Activated CD4-positive, alpha-beta T cell treated with anti-CD3 and anti-CD28 coated beads, Interleukin-2, amount 10 ng/mL, durations not matched to agents 24 days and 14 days (primary cell): ENCODE data around the gene MDFI. TPM values are rescaled to one million over a fixed set of nuclear protein-coding genes. Genes with fewer than 3 reads are reported as not detected.

ENCODE experiments used
- DNase-seq: peaks from one replicate; pipeline ENCODE4 v3.0.0; 2022
- H3K27ac Mint-ChIP-seq: one replicate; pipeline ENCODE4 v1.8.0; 2022; ENCODE audit warnings: mild to moderate bottlenecking, mixed read lengths
- H3K27me3 Mint-ChIP-seq: one replicate; pipeline ENCODE4 v1.8.0; 2022; ENCODE audit warnings: mixed read lengths
- H3K36me3 Mint-ChIP-seq: one replicate; pipeline ENCODE4 v1.8.0; 2022; ENCODE audit warnings: low read depth, mild to moderate bottlenecking, mixed read lengths
- H3K4me1 Mint-ChIP-seq: one replicate; pipeline ENCODE4 v1.8.0; 2021; ENCODE audit warnings: mixed read lengths
- H3K4me3 Mint-ChIP-seq: one replicate; pipeline ENCODE4 v1.8.0; 2022; ENCODE audit warnings: mild to moderate bottlenecking, moderate library complexity, mixed read lengths
- H3K9me3 Mint-ChIP-seq: one replicate; pipeline ENCODE4 v1.8.0; 2021; ENCODE audit warnings: mixed read lengths
- intact Hi-C: fragments of 100-400 bp; cut with micrococcal nuclease; formaldehyde crosslinking; loops from one replicate; pipeline ENCODE4 v1.15.1; 2023
- total RNA-seq: library from RNA; stranded (reverse); gene quantifications from 2 replicates; pipeline ENCODE4 v1.2.3, GENCODE V29; 2022

Gene MDFI
- total RNA-seq, 1 donor from 2014 or later: not detected

DNA sequence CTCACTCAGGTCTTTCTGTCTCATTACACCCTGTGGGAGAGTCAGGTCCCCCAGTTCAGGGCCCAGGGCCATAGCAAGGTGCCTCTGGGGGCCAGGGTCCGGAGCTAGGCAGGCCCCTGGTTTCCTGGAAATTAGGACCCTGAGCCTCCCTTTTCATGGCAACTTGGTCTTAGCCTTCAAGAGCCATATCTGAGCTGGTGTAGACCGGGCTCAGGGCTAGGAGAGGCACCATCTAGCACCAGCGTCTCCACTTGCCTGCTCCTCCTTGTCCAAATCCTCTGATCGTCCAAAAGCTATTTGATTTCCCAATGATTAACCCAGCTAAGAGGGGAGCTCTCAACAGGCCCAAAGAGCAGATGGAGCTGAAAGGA lies 5.6 kb downstream of the MDFI start:
- no peaks in the 10 kb centered on the region for H3K36me3 Mint-ChIP-seq
- peaks cover 36% of the 10 kb centered on the region for H3K27me3 Mint-ChIP-seq
- H3K27ac Mint-ChIP-seq: no peak overlapping the region
- no peaks in the 10 kb centered on the region for H3K4me1 Mint-ChIP-seq
- intact Hi-C loops: no loop called here
- DNase-seq: no peak
- H3K9me3 Mint-ChIP-seq: no peaks in the 10 kb centered on the region
- no peak overlapping the region for H3K4me3 Mint-ChIP-seq

DNA sequence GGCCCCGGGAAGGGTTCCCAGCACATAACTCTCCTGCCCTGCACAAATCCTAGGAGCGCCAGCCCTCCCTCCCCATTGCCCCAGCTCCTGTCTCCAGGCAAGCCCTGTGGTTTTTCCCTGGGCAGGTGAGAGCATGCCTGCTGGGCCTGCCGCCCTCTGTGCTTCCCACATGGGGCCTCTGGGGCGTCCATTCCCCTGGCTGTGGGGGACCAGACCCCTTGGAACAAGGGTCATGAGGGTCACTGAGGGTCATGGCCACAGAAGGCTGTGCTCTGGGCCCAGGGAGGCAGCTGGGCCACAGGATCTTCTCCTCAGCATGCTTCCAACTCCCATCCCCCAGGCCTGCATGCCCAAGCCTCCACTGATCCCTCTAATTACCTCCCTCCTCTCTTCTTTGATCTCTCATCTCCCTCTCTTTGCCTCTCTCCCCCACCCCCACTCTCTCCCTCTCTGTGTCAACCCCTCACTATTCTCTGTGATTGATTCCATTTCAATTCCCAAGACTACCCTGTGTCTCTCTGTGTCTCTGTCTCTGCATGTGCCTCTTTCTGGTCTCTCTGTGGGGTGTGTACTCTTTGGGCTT lies 6.1 kb downstream of the MDFI start:
- Mint-ChIP-seq H3K27me3 (peaks cover 31% of the 10 kb centered on the region), H3K9me3 (no peaks in the 10 kb centered on the region)

DNA sequence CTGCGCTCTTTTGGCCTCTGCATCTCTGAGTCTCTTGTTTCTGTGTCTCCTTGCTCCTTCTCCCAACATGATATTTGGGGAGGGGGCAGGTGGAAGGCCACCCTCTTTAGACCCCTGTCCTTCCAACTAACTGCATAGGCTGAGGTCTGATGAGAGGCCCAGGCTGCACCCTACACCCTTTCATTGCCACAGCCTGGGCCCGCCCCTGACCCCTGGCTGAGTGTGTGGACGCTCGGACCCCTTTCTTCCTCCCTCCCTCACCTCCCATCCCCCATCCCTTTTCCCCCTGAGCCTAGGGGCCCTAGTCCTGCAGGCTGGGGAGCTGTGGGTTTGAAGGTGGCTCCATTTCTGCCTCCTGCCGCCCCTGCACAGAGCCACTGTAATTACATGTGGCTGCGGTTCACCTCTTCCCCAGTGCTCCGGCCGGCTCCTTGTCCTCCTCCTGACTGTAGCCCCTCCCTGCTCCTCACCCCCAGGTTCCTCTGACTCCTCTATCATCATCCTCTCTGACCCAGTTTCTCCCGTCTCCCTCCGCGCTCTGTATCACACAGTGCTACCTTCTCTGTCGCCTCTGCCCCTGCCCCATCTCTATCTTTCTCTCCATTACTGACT lies 6.8 kb downstream of the MDFI start:
- Mint-ChIP-seq H3K4me3 (no peak overlapping the region), H3K9me3 (no peaks in the 10 kb centered on the region), H3K4me1 (no peaks in the 10 kb centered on the region), H3K36me3 (no peaks in the 10 kb centered on the region), H3K27ac (no peak overlapping the region), H3K27me3 (peaks cover 24% of the 10 kb centered on the region)
- intact Hi-C loops: no loop called here
- DNase-seq: no peak

More for the DNA sequence above, 6.1 kb downstream of the MDFI start:
- DNase-seq: no peak
- intact Hi-C loops: no loop called here
- H3K27ac Mint-ChIP-seq: no peak overlapping the region
- no peaks in the 10 kb centered on the region for H3K4me1 Mint-ChIP-seq
- H3K4me3 Mint-ChIP-seq: no peak overlapping the region
- no peaks in the 10 kb centered on the region for H3K36me3 Mint-ChIP-seq

DNA sequence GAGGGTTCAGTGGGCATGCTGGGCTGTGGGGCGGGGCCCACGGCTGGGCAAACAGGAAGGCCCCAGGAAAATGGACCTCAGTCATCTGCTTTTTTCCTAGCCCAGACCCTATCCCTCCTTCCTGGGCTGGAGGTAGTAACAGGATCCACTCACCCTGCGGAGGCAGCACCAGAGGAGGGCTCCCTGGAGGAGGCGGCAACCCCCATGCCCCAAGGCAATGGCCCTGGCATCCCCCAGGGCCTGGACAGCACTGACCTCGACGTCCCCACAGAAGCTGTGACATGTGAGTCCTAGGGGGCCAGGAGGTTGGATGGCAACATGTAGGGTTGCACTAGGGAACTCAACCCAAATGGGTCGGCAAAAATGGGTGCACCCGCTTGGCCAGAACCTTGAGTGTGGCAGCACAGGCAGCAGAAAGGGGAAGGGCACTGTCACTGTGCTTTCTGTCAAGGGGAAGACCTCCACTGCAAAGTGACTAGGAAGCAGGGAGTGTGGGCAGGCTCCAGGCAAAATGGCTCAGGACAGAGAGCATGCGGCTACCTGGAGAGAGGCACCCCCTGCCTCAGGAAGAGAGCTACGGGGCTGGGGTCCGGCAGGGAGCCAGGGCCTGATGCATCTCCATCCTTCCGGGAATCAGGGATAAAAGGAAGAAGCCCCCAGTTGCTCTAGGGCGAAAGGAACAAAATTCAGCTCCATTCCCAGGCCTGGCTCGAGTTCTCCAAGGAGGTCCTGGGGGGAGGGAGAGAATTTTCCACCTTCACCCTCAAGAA lies 7.9 kb downstream of the MDFI start:
- Mint-ChIP-seq H3K9me3 (no peaks in the 10 kb centered on the region), H3K27ac (no peak overlapping the region), H3K4me3 (no peak overlapping the region), H3K27me3 (peaks cover 16% of the 10 kb centered on the region), H3K36me3 (no peaks in the 10 kb centered on the region), H3K4me1 (no peaks in the 10 kb centered on the region)
- intact Hi-C loops: no loop called here
- no peak for DNase-seq

DNA sequence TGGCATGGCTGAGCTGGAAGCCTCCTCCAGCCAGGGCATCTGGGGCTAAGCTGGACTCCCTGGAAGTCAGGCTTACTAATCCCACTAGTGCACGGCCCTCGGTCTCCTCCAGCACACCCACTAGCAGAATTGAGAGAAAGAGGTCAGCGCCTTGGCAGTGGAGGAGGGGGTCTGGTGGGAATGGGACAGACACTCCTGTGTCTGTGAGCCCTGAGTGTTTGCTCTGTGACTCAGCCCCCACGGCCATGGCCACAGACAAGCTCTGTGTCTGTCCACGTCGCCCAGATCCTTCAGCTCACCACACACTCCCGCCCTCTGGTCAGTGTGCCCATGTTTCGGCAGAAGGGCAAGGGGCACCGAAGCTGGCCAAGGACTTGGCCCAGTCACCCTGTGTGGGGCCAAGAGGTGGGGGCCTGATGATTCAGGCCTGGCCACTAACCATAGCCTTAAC lies 8.8 kb downstream of the MDFI start:
- Mint-ChIP-seq H3K27me3 (peaks cover 9% of the 10 kb centered on the region), H3K36me3 (no peaks in the 10 kb centered on the region), H3K27ac (no peak overlapping the region), H3K9me3 (no peaks in the 10 kb centered on the region), H3K4me1 (no peaks in the 10 kb centered on the region), H3K4me3 (no peak overlapping the region)
- intact Hi-C loops: no loop called here
- no peak for DNase-seq

DNA sequence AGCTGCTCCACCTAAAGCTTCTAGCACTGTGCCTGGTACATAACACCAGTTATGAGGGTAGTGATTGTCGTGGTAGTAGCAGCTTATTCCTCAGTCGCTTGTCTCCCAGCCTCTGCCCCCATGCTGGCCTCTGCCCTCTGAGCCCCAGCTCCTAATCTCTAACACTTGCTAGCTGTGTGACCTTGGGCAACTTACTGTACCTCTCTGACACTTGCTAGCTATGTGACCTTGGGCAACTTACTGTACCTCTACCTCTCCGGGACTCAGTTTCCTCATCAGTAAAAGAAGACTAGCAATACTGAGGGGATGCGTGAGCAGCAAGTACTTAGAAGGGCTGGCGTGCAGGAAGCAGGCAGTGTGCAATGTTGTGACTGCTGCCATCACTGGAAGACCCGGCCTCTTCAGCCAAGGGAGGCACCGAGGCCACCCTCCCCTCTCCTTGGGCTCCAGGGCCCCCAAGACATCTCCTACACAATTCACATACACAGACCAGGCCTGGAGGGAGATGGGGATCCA lies 9.9 kb downstream of the MDFI start:
- intact Hi-C loops: no loop called here
- no peaks in the 10 kb centered on the region for H3K4me1 Mint-ChIP-seq
- no peaks in the 10 kb centered on the region for H3K9me3 Mint-ChIP-seq
- peaks cover 2% of the 10 kb centered on the region for H3K27me3 Mint-ChIP-seq
- H3K27ac Mint-ChIP-seq: no peak overlapping the region
- DNase-seq: no peak
- no peaks in the 10 kb centered on the region for H3K36me3 Mint-ChIP-seq
- H3K4me3 Mint-ChIP-seq: no peak overlapping the region

DNA sequence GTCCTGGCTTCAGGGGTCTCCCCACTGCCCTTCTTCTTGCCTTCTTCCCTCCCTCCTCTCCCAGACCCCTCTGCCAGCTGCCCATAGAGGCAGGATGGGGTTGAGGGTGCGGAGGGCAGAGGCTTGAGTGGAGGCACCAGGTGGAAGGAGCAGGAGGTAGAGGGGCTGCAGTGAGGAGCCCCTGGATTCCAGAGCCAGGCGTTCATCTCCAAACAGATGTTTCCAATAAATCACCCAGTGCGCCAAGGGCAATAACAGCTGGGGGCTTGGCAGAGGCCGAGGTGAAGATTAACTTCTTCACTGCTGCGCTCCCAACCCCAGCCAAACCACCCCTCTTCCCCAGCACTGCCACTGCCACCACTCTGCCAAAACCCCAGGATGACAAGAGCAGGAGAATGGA lies 10.7 kb downstream of the MDFI start:
- H3K27ac Mint-ChIP-seq: no peak overlapping the region
- no peaks in the 10 kb centered on the region for H3K9me3 Mint-ChIP-seq
- no peaks in the 10 kb centered on the region for H3K27me3 Mint-ChIP-seq
- no peak for DNase-seq
- H3K36me3 Mint-ChIP-seq: no peaks in the 10 kb centered on the region
- H3K4me3 Mint-ChIP-seq: no peak overlapping the region
- no peaks in the 10 kb centered on the region for H3K4me1 Mint-ChIP-seq
- intact Hi-C loops: no loop called here

DNA sequence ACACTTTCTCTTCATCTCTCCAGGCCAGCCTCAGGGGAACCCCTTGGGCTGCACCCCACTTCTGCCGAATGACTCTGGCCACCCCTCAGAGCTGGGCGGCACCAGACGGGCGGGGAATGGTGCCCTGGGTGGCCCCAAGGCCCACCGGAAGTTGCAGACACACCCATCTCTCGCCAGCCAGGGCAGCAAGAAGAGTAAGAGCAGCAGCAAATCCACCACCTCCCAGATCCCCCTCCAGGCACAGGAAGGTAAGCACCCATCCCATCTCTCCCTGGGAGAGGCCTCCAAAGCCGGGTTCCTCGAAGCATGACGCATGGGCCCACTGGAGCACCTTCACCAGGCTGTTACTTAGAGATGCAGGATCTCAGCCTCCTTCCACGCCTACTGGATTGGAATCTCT lies 11.3 kb downstream of the MDFI start:
- Mint-ChIP-seq H3K27me3 (no peaks in the 10 kb centered on the region), H3K4me1 (no peaks in the 10 kb centered on the region), H3K4me3 (no peak overlapping the region), H3K36me3 (no peaks in the 10 kb centered on the region), H3K27ac (no peak overlapping the region), H3K9me3 (no peaks in the 10 kb centered on the region)
- intact Hi-C loops: no loop called here
- DNase-seq: no peak

DNA sequence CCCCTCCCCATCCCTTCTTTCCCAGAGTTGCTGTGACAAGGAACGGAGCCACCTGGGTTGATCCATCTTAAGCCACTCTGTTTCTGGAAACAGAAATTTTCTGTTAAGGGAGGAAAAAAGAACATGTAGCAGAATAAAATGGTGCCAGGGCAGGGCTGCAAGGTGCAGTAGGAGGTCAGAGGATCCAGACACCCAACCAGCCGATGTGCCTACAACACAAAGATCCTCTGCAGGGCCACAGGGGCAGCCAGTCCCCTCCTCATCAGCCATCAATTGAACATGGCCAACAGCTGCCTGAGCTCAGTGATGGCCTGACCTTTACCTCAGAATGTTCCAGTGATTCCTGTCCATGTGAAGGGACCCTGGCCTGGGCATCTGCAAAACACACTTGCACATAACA lies 11.9 kb downstream of the MDFI start:
- DNase-seq: no peak

DNA sequence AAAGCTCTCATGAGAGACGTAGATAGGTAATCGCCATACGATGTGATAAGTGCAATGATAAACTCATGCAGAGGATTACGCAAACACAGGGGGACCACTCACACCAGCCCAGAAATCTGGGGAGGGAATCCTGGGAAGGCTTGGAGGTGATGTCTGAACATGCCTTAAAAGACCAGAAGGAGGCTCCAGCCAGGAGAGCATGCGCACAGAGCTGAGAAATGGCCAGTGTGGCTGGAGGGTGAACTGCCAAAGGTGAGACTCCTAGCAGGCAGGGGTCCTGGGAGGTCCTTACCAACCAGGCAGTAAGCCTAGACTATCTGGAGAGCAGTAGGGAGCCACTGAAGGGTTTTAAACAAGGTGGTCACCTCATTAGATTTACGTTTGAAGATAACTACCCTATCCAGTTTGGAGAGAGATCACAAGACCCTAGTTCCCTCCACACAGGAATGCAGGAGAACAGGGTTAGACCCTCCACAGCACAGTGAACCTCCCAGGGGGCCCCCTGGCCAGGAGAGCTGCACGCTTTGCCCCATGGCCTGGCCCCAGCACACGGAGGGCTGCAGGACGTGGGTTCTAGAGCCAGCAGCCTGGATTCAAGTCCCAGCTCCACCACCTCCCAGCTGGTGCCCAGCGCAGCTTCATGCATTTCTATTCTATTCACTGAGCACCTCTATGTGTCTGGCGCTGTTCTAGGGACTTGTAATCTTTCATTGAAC lies 13.1 kb downstream of the MDFI start:
- DNase-seq: no peak
- no peaks in the 10 kb centered on the region for H3K36me3 Mint-ChIP-seq
- no peak overlapping the region for H3K27ac Mint-ChIP-seq
- intact Hi-C loops: no loop called here
- H3K27me3 Mint-ChIP-seq: peaks cover 3% of the 10 kb centered on the region
- H3K4me3 Mint-ChIP-seq: no peak overlapping the region
- H3K9me3 Mint-ChIP-seq: no peaks in the 10 kb centered on the region
- H3K4me1 Mint-ChIP-seq: no peaks in the 10 kb centered on the region

More for the DNA sequence above, 11.9 kb downstream of the MDFI start:
- H3K27ac Mint-ChIP-seq: no peak overlapping the region
- intact Hi-C loops: no loop called here
- H3K36me3 Mint-ChIP-seq: no peaks in the 10 kb centered on the region
- H3K27me3 Mint-ChIP-seq: no peaks in the 10 kb centered on the region
- H3K4me1 Mint-ChIP-seq: no peaks in the 10 kb centered on the region
- no peak overlapping the region for H3K4me3 Mint-ChIP-seq
- H3K9me3 Mint-ChIP-seq: no peaks in the 10 kb centered on the region

DNA sequence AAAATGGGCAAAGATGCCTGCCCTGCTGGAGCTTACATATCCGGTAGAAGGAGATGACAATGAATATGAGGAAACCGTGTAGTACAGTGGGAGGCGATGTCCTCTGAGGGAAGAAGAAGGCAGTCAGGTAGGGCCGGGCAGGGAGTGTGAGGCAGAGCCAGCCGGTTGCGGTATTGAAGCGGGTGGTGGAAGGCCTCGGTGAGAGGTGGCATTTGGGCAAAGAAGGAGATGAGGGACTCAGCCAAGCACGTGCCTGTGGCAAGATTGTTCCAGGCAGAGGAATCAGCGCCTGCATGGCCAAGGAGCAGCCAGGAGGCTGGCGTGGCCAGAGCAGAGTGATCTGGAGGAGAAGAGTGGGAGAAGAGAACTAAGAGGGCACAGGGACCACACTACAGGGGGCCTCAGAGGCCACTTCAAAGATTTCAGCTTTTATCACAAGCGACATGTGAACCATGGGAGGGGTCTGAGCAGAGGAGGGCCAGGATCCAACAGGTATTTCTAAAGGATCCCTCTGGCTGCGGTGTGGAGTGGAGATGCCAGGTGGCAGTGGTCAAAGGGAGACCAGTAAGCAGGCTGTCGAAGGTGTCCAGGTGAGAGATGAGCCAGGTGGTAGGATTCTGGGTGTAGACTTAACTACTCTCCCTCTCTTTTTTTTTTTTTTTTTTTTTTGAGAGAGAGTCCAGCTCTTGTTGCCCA lies 13.8 kb downstream of the MDFI start:
- Mint-ChIP-seq H3K36me3 (no peaks in the 10 kb centered on the region), H3K27ac (no peak overlapping the region)
- no peak for DNase-seq

DNA sequence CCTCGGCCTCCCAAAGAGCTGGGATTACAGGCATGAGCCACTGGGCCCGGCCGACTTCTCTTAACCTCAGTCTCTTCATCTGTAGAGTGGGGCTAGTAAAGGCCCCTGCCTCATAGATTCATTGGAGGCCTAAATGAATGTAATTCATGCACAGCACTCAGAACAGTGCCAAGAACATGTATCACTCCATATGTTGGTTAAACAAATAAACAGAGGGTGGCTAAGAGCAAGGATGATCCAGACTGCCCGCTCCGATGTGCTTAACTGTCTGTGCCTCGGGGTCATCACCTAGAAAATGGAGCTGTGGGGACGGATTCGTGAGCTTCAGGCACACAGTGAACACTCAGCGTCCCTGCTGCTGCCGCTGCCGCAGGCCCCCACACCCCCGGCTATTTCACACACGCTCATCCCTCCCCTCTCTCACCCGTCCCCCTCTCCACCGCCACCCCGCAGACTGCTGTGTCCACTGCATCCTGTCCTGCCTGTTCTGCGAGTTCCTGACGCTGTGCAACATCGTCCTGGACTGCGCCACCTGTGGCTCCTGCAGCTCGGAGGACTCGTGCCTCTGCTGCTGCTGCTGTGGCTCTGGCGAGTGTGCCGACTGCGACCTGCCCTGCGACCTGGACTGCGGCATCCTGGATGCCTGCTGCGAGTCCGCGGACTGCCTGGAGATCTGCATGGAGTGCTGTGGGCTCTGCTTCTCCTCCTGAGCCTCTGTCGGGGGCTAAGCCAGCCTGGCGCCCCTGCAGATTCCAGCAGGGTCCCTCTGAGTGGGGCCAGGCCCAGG lies 14.8 kb downstream of the MDFI start:
- no peak overlapping the region for H3K27ac Mint-ChIP-seq
- intact Hi-C loops: no loop called here
- no peak for DNase-seq
- no peaks in the 10 kb centered on the region for H3K36me3 Mint-ChIP-seq
- no peaks in the 10 kb centered on the region for H3K4me1 Mint-ChIP-seq
- peaks cover 3% of the 10 kb centered on the region for H3K27me3 Mint-ChIP-seq
- H3K4me3 Mint-ChIP-seq: no peak overlapping the region
- H3K9me3 Mint-ChIP-seq: no peaks in the 10 kb centered on the region

More for the DNA sequence above, 13.8 kb downstream of the MDFI start:
- no peaks in the 10 kb centered on the region for H3K9me3 Mint-ChIP-seq
- intact Hi-C loops: no loop called here
- H3K4me3 Mint-ChIP-seq: no peak overlapping the region
- H3K4me1 Mint-ChIP-seq: no peaks in the 10 kb centered on the region
- H3K27me3 Mint-ChIP-seq: peaks cover 3% of the 10 kb centered on the region

DNA sequence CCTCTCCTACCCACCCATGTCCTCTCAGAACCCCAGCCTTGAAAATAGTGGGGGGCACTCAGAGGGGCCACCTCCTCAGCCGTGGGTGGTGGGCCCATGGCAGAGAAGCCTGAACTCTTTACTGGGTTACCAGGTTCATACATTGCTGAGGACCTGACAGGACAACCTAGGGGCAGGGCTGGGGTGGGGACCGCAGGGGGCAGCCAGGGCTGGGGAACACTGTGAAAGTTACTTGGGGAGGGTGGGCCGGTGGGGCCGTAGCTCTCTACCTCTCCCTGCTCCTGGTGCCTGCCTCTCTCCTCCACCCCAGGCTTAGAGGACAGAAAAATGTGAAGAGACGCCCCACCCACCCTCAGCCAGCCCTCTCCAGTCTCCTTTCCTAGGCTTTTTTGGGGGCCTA lies 15.4 kb downstream of the MDFI start:
- Mint-ChIP-seq H3K4me3 (no peak overlapping the region), H3K4me1 (no peaks in the 10 kb centered on the region), H3K27ac (no peak overlapping the region), H3K27me3 (peaks cover 3% of the 10 kb centered on the region), H3K9me3 (no peaks in the 10 kb centered on the region), H3K36me3 (no peaks in the 10 kb centered on the region)
- DNase-seq: no peak
- intact Hi-C loops: no loop called here
